Stimulated activated CD4-positive, alpha-beta T cell treated with anti-CD3 and anti-CD28 coated beads, Interleukin-2, amount 100 ng/mL, for 48 hours (primary cell): ENCODE data around the gene RPL29.
"Not testable (repeated sequence)": the region's sequence is repeated elsewhere in the genome, so short reads cannot be mapped to it uniquely, and the experiment has no call there.

Source experiments
- DNase-seq, 2 donors: peaks; one replicate each; pipeline ENCODE4 v3.0.0-alpha.2; 2020

RPL29 gene

DNA sequence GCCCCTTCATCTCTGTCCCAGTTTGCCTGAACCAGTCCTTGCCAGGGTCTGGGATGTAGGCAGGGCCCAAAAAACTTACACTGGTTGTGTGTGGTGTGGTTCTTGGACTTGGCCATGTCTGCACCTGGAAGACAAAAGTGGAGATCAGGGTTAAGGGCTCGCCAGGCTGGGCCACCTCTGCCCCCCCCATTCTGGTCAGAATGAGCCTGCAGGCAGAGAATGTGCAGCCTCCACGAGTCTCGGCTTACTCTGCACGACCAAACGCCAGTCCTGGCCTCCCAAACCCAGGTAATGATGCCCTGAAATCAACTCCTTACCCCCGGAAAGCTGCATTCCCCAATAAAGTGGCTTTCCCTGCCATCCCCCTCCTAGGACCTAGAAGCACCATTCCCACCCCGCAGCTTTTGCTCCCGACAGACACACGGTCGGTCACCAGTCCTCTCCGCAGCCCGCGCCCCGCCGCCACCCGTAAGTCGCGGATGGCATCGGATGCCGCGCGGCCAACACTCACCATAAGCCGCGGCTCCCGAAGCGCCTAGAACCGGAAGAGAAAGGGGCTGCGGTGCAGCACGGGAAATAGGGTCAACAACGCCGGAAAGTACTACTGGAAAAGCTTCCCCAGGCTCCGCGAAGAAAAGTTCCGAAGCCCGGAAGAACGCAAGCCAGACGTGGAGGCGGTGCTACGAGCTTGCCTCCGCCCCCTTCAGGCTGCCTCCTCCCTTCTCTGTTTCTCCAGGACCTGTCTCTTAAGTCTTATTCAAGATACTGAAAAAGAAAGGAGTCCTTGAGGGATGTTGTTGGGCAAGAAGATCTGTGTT lies at the start of gene RPL29:
Gene RPL29 (minus strand): TSS at position 550 of the 818 bp plus-strand sequence. CDS start 434 bp downstream, at position 116.
- peak; percentile 85 to 88 for DNase-seq

DNA sequence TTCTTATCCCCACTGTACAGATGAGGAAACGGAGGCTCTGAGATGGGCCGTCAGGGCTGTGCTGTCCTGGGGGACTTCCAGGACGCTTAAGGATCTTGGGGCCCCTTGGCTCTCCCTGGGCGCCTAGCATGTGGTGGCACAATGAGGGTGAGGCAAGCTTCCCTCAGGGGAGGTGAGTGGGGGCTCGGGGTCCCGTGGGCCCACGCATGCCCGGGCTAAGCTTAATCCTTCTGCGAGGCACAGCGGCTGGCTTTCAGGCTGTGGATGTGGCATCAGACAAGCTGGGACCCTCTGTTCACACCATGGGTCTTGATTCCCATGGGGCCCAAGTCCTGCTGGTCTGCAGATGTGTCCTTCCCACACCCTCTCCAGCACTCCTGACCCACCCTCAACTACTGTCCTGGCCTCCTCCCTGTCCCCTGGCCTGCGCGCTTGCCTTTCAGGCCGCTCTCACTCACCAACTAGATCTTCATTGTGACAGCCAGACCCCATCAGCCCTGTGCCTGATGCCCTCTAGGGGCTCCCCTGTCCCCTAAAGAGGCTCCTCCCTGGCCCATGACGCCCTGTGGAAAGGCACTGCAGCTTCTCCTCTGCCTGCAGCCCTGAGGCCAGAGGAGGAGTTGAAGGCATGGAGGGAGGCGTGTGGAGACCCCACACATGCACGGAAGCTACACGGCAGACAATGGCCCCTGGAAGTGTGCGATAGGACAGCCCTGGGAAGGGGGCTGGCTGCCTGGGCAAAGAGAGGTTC lies 49.3 kb upstream of the RPL29 start:
- no peak for DNase-seq

DNA sequence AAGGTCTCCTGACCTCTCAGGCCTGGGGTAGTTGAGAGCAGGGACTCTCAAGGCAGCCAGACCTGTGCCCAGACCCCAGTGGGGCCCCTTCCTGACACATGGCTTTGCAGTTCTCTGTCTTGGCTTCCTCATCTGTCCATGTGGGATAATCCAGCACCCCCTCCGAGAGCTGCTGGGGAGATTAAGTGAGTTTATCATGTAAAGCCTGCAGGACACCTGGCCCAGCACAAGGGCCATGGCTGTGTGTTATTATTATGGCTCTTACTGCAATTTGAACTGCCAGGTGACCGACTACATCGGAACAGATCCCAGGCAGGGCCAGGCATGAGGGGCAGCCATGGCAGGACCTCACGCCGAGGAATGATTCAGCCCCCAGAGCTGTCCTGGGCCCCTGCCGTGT lies 48.1 kb upstream of the RPL29 start:
- DNase-seq, result no peak

DNA sequence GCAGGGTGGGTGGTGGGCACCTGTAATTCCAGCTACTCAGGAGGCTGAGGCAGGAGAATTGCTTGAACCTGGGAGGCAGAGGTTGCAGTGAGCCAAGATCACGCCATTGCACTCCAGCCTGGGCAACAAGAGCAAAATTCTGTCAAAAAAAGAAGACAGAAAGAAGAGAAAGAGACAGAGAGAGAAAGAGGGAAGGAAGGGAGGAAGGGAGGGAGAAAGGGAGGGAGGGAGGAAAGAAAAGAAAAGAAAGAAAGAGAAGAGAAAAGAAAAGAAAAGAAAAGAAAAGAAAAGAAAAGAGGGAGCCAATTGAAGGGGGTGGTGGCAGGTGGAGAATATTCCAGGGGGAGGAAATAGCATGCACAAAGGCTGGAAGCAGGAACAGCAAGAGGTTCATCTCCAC lies 47.3 kb upstream of the RPL29 start:
- DNase-seq, result not testable (repeated sequence)

DNA sequence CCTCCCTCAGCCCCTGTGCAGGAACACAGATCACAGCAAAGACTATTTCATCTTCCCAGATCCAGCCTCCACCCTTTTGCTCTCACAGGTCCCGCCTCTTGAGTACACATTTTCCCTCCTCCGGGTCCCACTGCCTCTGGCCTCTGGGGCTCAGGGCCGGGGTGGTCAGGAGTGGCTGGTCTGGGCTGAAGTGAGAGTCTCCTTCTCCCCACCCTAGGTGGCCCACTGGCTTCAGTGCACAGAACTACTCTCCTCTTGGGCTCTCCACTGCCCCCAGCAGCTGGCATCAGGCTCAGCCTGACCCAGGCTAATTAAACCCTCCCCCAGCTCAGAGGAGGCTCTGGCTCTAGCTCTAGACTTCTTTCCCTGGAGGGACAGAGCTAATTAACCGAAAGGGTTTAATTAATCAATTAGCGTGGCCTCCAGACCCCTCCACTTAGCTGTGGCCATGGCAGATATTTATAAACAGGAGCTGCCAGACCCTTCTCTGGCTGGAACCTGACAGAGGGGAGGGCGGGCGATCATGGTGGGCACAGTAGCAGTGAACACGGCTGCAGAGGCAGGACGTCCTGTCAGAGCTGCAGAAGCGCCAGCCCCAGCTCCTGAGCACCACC lies 45.5 kb upstream of the RPL29 start:
- DNase-seq, result no peak

DNA sequence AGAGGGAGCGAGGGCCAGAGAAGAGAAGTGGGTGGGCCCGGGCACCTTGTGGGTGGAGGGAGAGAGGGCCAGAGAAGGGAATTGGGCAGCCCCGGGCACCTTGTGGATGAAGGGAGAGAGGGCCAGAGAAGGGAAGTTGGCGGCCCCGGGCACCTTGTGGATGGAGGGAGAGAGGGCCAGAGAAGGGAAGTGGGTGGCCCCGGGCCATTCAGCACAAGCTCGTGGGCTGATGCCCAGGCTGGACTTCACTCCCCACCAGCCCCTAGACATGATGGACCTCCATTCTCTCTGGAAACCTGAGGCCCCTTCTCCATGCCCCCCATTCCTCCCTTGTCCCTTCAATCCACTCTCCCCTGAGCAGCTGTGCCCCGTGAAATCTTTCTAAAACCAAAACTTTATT lies 44.9 kb upstream of the RPL29 start:
- DNase-seq, result no peak

DNA sequence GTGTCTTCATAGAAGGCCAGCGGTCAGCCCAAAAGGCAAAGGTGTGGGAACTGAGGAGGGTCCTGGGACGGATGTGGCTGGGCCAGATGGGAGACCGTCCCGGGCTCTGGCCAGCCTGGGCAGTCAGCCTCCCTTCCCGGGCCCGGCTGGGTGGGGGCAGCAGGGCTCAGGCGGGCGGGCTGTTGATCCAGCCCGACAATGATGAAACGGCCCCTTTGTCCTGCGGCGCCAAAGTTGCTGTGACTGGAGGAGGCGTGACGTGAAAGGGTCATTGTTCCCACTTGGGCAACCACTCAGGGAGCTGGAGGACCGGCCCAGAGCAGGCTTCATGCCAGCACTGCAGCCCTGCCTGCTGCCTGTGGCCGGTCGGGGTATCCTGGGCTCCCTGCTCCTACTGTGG lies 44.2 kb upstream of the RPL29 start:
- no peak for DNase-seq

DNA sequence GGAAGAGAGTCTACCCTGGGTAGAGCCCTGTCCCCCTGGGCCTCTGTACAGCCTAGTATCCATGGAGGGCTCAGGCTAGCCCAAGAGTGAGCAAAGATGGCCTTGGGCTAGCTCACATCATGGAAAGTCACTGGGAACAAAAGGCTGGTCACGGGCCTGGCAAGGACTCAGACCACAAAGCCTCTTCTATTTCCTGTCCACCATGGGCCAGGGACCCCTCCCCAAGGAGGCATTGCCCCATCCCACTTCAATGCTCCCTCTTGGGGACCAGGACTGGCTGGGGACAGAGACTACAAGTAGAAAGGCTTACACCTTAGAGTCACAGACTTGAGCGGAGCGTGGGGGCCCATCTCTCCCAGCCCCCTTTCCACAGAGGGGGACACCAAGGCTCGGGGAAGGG lies 43.7 kb upstream of the RPL29 start:
- DNase-seq, result no peak

DNA sequence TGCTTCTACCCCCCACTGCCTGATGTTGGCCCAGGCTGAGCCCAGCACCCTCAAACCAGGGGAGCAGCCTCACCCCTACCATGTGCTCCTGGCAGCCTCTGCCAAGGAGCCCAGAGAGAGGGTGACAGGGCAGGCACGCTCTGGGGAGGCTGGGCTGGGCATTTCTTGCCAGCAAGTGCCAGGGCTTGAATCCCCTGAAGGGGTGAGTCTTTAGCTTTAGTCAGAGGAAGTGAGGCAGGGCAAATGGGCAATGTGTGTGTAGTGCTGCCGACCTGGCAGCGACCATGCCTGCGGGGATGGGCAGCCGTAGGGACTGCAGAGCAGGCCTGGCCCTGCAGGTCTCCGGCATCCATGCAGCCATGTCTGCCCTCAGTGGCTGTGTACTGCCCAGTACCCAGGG lies 42.5 kb upstream of the RPL29 start:
- DNase-seq, result no peak

DNA sequence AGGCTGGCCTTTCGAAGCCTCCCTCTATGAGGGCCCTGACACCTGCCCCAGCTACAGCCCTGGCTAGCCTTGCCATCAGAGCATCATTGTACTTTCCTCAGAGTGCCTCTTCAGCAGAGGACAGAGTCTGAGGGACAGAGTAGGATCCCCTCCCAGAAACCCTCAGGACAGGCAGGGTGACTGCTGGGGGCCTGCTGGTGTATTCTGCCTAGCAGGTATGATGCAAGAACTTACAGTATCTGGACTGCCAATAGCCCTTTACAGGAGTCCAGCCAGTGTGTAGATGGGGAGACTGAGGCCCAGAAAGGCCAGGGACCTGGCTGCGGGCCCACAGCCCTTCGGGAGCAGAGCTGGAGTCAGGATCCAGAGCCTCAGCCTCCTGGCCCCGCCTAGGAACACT lies 41.6 kb upstream of the RPL29 start:
- no peak for DNase-seq

DNA sequence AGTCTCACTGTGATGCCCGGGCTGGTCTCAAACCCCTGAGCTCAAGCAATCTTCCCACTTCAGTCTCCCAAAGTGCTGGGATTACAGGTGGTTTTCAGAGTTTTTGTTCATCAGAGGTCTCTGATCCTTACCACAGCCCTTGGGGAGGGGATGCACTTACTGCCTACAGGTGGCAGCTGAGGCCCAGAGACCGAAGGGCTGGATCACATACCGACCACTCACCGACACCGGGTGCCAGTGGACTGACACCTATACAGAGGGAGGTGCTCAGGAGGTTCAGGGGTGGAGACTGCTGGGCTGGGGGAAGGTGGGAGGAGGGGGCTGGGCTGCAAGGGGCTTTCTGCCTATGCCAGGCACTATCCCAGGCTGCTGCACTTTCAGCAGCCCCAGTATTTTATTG lies 41.1 kb upstream of the RPL29 start:
- no peak for DNase-seq

DNA sequence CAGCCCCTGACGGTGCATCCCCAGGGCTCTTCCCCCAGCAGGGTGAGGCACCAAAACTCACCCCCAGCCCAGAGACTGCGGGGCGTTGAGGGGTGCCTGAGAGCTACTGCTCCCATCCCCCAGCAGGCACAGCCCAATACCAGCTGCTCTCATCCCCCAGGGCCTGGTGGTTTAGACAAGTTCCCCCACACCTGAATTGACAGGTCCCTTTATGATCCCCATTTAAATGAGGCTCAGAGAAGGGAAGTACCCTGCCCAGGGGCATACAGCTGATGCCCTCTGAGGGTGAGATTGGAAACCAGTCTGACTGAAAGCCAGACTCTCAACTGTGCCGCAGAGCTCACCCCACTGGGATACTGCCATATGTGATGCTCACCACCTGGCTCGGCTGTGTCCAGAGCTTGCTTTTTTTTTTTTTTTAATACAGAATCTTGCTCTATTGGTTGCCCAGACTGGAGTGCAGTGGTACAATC lies 40.6 kb upstream of the RPL29 start:
- no peak for DNase-seq

DNA sequence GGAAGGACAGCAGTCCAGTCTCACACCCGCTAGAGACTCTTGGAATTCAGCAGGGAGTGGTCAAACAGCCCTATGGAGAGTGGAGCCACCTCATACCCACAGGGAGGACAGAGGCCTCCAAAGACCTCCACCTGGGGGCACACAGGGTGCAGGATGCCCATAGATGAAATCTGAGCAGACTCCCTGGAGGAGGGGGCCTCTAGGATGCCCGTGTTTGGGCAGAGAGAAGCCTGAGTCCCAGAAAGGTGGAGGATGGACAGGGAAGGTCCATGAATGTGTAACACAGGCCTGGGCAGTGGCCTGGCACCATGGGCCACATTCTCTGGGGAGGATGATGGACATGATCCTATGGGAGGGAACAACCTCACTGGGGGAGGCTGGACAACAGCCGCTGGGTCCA lies 39.0 kb upstream of the RPL29 start:
- no peak for DNase-seq

DNA sequence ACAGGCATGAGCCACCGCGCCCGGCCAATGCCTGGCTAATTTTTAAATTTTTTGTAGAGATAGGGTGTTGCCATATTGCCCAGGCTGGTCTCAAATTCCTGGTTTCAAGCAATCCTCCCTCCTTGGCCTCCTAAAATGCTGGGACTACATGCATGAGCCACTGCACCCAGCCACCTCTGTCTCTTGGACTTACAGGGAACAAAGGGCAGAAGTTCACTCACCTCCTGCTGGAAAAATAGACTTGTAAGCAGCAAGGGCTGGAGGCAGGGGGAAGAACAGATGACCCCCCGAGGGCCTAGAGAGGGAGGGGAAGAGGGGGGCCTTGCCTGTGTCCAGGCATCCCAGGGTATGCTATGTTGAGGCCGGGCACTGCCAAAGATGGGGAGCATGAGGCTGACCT lies 38.5 kb upstream of the RPL29 start:
- no peak for DNase-seq

DNA sequence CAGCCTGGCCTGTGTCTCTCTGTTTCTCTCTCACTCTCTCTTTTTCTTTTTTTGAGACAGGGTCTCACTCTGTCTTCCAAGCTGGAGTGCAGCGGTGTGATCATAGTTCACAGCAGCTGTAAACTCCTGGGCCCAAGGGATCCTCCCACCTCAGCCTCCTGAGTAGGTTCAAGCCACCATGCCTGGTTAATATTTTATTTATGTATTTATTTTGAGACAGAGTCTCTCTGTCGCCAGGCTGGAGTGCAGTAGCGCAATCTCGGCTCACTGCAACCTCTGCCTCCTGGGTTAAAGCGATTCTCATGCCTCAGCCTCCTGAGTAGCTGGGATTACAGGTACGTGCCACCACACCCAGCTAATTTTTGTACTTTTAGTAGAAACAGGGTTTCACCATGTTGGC lies 38.1 kb upstream of the RPL29 start:
- not testable (repeated sequence) for DNase-seq

DNA sequence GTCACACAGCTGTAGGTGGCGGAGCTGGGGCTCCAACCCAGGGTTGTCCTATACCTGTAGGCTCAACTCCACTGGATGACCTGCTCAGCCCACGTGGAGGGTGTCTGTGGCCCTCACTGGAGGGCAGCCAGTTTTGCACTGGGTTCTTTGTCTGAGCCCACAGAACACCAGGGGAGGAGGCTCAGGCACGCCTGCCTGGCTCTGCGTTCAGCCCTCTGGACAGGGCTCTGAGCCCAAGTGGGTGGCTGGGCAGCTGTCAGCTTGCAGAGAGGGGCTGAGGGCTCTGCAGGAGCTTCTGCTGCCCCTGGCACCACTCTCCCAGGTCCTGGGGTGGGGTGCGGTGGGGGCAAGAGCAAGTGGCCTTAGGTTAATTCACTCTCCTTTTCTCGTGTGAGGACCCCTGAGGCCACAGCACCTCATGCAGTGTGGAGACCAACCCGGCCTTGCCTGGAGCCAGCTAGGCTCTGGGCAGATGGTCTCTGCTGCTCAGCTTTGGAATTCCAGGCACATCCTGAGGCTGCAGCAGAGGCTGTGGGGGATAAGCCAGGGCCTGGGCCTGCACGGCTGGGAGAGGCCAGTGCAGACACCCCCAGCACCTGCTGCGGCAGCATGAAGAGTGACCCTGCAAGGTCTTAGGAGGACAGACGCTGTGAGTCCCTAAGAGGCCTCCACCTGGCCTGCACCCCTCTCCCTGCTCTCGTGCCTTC lies 37.2 kb upstream of the RPL29 start:
- no peak for DNase-seq

DNA sequence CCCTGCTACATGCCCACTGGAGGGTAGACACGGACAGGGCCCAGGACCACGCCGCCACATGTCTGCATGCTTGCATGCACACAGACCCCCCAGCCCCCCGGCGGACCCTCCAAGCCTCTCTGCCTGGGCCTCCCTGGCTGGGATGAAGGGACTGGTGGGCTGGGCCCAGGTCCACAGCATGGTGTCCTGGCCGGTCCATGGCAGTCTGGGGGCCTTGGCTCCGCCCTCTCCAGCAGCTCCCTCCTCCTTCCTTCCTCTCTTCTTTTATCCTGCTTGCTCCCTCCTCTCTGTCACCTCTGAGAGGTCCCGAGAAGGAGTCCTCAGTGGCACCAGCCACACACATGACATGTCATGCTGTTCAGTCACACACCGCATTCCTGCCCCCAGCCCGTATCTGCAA lies 36.2 kb upstream of the RPL29 start:
- DNase-seq, result no peak

DNA sequence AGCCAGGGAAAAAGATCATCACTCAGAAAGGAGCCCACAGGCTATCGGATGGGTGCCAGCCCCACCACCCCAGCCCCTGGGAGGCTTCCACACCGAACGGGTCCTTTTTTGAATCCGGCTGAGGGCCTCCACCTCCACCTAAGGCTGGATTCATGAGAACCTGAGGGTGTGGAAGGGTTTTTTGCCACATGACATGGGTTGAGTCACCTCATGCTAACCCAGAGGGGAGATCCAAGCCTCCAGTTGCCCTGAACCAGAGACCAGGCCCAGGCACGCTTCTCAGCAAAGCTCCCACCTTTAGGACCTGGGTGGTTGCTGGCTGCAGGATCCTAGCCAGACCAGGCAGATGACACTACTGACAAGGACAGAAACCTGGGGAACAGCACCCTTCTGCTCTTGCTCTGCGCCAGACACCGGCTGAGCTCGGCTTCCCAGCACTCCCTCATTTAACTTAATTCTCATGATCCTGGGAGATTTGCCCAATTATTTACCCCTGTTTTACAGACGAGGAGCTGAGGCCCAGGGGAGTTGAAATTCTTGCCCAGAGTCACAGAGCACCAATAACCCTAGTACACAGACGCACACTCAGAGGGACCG lies 35.1 kb upstream of the RPL29 start:
- no peak for DNase-seq

DNA sequence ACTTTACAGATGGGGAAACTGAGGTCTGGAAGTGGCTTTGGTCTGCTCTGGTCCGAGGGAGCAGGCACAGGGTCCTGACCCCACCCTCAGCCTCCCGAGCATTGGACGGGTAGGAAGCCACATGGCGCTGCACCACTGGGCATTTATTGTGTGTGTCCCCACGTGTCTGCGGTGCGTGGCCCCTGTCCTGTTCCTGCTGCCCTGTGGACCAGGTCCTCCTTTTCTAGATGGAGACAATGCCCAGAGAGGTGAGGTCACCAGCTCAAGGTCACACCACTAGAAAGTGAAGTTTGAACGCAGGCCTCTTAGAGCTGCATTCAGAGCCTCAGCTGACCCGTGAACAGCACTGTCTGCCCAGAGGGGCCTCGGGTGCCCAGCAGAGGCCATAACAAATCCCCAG lies 33.8 kb upstream of the RPL29 start:
- DNase-seq, result no peak

DNA sequence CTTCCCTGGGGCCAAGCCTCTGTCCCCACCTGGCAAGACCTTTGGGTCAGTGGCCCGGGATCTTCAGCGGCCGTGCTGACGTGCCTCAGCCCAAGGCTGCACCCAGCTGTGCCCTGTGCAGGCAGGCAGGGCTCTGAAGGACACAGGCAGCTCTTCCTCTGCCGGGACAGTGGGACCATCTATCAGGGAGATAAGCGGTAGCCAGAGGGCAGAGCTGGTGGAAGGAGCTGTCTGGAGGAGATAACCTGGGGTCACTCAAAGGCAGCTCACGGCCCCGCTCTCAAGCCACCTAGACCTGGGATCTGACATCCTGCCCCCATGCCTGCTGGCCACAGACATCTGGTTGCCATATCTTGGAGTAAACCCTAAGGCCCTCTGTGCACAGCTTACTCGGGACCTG lies 33.4 kb upstream of the RPL29 start:
- DNase-seq, result no peak

DNA sequence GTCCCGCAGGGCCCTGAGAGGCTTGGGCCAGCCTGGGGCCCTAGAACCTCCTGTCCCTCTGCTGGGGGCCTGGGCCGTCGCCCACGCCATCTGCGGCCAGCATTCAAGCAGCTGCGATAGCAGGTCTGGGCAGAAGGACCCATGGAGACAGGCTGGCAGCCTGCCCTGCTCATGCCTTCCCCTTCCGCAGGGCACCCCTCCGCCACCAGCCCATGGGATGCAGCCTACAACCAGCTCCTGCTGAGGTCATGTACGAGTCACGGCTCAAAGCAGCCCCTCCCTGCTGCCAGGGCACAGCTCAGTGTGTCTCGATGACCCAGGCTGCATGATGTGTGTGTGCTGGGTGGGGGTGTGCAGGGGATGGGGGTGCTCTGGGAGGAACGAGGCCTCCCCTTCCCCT lies 32.9 kb upstream of the RPL29 start:
- no peak for DNase-seq

DNA sequence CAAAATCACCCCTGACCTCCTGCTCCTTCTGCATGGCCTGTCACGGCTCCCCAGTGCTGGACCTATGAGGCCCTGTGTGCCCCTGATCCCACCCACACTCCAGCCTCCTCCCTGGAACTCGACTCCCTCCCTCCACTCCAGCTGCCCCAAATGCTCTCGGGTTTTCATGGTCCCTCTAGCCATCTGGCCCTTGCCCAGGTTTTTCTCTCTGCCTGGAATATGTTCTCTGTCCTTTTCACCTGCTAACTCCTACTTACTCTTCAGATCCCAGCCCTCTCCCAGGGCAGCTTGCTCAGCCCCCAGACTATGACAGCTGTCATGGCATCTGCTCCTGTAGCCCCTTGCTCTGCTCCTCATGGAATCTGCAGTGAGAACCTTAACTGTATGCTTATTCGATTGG lies 30.3 kb upstream of the RPL29 start:
- DNase-seq, result no peak

DNA sequence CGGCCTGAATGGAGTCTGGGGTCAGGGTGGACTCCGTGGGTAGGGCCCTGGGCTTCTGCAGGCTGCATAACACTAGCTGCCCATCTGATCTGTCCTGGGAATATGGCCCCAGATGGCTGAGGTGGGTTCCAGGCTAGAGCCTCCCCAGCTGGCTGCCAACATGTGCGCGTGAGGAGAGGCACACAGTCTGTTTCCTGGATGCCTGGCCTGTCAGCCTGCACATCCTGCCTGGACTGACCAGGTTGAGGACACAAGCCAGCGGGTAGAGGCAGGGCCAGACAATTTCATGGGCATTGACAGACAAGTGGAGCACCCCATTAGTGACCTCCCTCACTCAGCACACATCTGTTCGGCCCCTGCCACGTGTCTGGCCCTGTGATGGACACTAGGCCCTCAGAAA lies 29.8 kb upstream of the RPL29 start:
- no peak for DNase-seq
